Neuronal stem cell (in vitro differentiated cells): Measurements from ENCODE around the gene PIEZO2.
"Not testable (repeated sequence)": the region's sequence is repeated elsewhere in the genome, so short reads cannot be mapped to it uniquely, and the experiment has no call there.

Experiments
- DNase-seq: peaks from one replicate; pipeline ENCODE4 v3.0.0-alpha.2; 2013; ENCODE audit warnings: low spot score
- H2AFZ ChIP-seq: one replicate; pipeline ENCODE4 v1.6.1; 2013; ENCODE audit warnings: mild to moderate bottlenecking, low read length, inconsistent platforms
- H2AK5ac ChIP-seq: 2 replicates; pipeline ENCODE4 v1.6.1; 2013; ENCODE audit warnings: low read depth, mild to moderate bottlenecking, inconsistent platforms, low read length, moderate library complexity, mixed read lengths
- H2BK120ac ChIP-seq: 2 replicates; pipeline ENCODE4 v1.6.1; 2013; ENCODE audit warnings: low read depth, mild to moderate bottlenecking, inconsistent platforms, low read length, moderate library complexity, mixed read lengths
- H2BK12ac ChIP-seq: one replicate; pipeline ENCODE4 v1.6.1; 2013; ENCODE audit warnings: low read length, inconsistent platforms
- H2BK15ac ChIP-seq: 2 replicates; pipeline ENCODE4 v1.6.1; 2013; ENCODE audit warnings: mild to moderate bottlenecking, low read length, inconsistent platforms, mixed read lengths
- H2BK5ac ChIP-seq: one replicate; pipeline ENCODE4 v1.6.1; 2013; ENCODE audit warnings: inconsistent platforms, mild to moderate bottlenecking, low read length, moderate library complexity
- H3K14ac ChIP-seq: one replicate; pipeline ENCODE4 v1.6.1; 2013; ENCODE audit warnings: low read length, inconsistent platforms
- H3K18ac ChIP-seq: 2 replicates; pipeline ENCODE4 v1.6.1; 2013; ENCODE audit warnings: low read length, inconsistent platforms
- H3K23ac ChIP-seq: 2 replicates; pipeline ENCODE4 v1.6.1; 2013; ENCODE audit warnings: low read depth, mild to moderate bottlenecking, mixed read lengths, low read length, inconsistent platforms; ENCODE audit not compliant: poor library complexity
- H3K27ac ChIP-seq: replicated peaks from 3 replicates; pipeline ENCODE4 v1.5.1; 2013; ENCODE audit warnings: low read length, inconsistent platforms
- H3K27me3 ChIP-seq, 3 experiments: 2 replicates each; pipeline ENCODE4 v1.6.1; 2013; ENCODE audit warnings: low read length in 3 of 3, mild to moderate bottlenecking in 2 of 3, inconsistent platforms in 1 of 3, low read depth in 1 of 3, mixed read lengths in 1 of 3, moderate library complexity in 1 of 3; ENCODE audit not compliant: control insufficient read depth in 3 of 3, insufficient read depth in 3 of 3
- H3K36me3 ChIP-seq, 2 donors: replicated peaks in 1 of 2; 2 replicates each; pipeline ENCODE4 v1.6.1; 2013; ENCODE audit warnings: low read length in 2 of 2; ENCODE audit not compliant: control insufficient read depth in 2 of 2, insufficient read depth in 2 of 2
- H3K4ac ChIP-seq: 2 replicates; pipeline ENCODE4 v1.6.1; 2013; ENCODE audit warnings: inconsistent platforms, mild to moderate bottlenecking, low read length, moderate library complexity
- H3K4me1 ChIP-seq, 2 donors: 1 replicate in 1 of 2; 2 replicates in 1 of 2; pipeline ENCODE4 v1.6.1; 2013; ENCODE audit warnings: low read length in 2 of 2, low read depth in 1 of 2; ENCODE audit not compliant: control insufficient read depth in 2 of 2, insufficient read depth in 1 of 2
- H3K4me2 ChIP-seq: one replicate; pipeline ENCODE4 v1.6.1; 2013; ENCODE audit warnings: mild to moderate bottlenecking, low read length, inconsistent platforms; ENCODE audit not compliant: insufficient read depth, poor library complexity, severe bottlenecking
- H3K4me3 ChIP-seq, 2 donors: 2 replicates each; pipeline ENCODE4 v1.5.1; 2013; ENCODE audit warnings: low read length in 2 of 2, mild to moderate bottlenecking in 2 of 2, inconsistent platforms in 1 of 2, moderate library complexity in 1 of 2
- H3K79me1 ChIP-seq: one replicate; pipeline ENCODE4 v1.6.1; 2013; ENCODE audit warnings: low read depth, mild to moderate bottlenecking, inconsistent platforms, low read length, moderate library complexity
- H3K9ac ChIP-seq: one replicate; pipeline ENCODE4 v1.6.1; 2013; ENCODE audit warnings: mild to moderate bottlenecking, low read depth, low read length, inconsistent platforms; ENCODE audit not compliant: poor library complexity
- H3K9me3 ChIP-seq, 2 donors: replicated peaks in 1 of 2; 2 replicates each; pipeline versions ENCODE3 to v1.6.1; 2013; ENCODE audit warnings: low read length in 2 of 2, mild to moderate bottlenecking in 2 of 2, inconsistent platforms in 1 of 2, low read depth in 1 of 2, mixed read lengths in 1 of 2, moderate library complexity in 1 of 2; ENCODE audit not compliant: control insufficient read depth in 2 of 2, insufficient read depth in 1 of 2
- H4K8ac ChIP-seq: one replicate; pipeline ENCODE4 v1.6.1; 2013; ENCODE audit warnings: low read depth, mild to moderate bottlenecking, inconsistent platforms, low read length, moderate library complexity
- H4K91ac ChIP-seq: one replicate; pipeline ENCODE4 v1.6.1; 2013; ENCODE audit warnings: low read length, low read depth, mild to moderate bottlenecking, inconsistent platforms; ENCODE audit not compliant: poor library complexity
- WGBS, 2 donors: extraction: QIAGEN DNeasy Blood & Tissue Kit; methylation state at CpG; one replicate each; pipeline ENCODE4 v1.1.7; 2013; ENCODE audit warnings: missing lambda C conversion rate in 2 of 2, mixed read lengths in 1 of 2; ENCODE audit not compliant: insufficient read length in 2 of 2, insufficient replicate concordance in 1 of 2; ENCODE audit errors: extremely low coverage in 2 of 2; 5-methylcytosine and 5-hydroxymethylcytosine counted together

PIEZO2 gene

GRCh38 chr18:11137400-11137799 lies 12.0 kb downstream of the PIEZO2 start:
- Histone ChIP-seq H3K23ac (no peak overlapping the region), H3K14ac (peak overlapping the region; percentile 10), H2BK5ac (no peak overlapping the region), H3K4ac (no peak overlapping the region), H3K4me1 (no peaks in the 10 kb centered on the region), H4K91ac (no peak overlapping the region), H3K36me3 (no peaks in the 10 kb centered on the region), H2BK12ac (no peak overlapping the region), H3K27ac (no peak overlapping the region), H2AK5ac (no peak overlapping the region), H3K18ac (no peak overlapping the region), H3K4me2 (no peak overlapping the region), H3K79me1 (peaks cover 3% of the 10 kb centered on the region), H3K9me3 (no peaks in the 10 kb centered on the region), H2BK15ac (no peak overlapping the region), H3K4me3 (peak overlapping the region in 1 of 2 donors; percentile 67), H3K9ac (no peak overlapping the region), H4K8ac (no peak overlapping the region), H3K27me3 (no peaks in the 10 kb centered on the region), H2AFZ (no peak overlapping the region), H2BK120ac (no peak overlapping the region)
- no peak for DNase-seq
- no CpG with 5 or more reads among the region's 7 CpGs for WGBS, 2 donors

DNA sequence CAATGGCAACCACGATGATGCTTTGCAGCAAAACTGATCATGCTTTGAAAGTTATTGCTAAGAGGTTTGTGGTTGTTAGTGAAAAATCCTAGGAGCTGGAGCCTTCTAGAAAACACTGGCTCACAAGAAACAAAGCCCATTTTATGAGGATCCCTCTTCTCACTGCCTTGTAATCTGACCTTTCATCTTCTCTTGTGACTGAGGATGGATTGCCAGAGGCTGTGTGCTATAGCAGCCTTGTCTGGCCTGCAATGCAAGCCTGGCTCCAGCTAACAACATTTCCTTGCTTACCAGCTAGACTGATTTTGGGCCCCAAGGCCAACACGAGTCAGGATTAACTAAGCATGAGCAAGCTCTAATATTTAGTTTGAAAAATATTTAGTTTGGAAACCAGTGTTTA lies 13.1 kb downstream of the PIEZO2 start:
- H3K27me3 ChIP-seq, result no peaks in the 10 kb centered on the region
- no peak overlapping the region for H2BK12ac ChIP-seq
- no peak overlapping the region for H3K23ac ChIP-seq
- H3K4me3 ChIP-seq, result no peak overlapping the region
- no peak overlapping the region for H2BK15ac ChIP-seq
- H3K9me3 ChIP-seq, result no peaks in the 10 kb centered on the region
- H3K79me1 ChIP-seq, result no peaks in the 10 kb centered on the region
- no peak overlapping the region for H4K8ac ChIP-seq
- H2BK5ac ChIP-seq, result no peak overlapping the region
- H2BK120ac ChIP-seq, result no peak overlapping the region
- H3K9ac ChIP-seq, result no peak overlapping the region
- no CpG with 5 or more reads among the region's 2 CpGs for whole genome bisulfite sequencing, 2 donors
- no peaks in the 10 kb centered on the region for H3K4me1 ChIP-seq
- no peaks in the 10 kb centered on the region for H3K36me3 ChIP-seq
- no peak overlapping the region for H4K91ac ChIP-seq
- no peak overlapping the region for H3K18ac ChIP-seq
- no peak overlapping the region for H3K4ac ChIP-seq
- no peak for DNase-seq
- H2AK5ac ChIP-seq, result no peak overlapping the region
- no peak overlapping the region for H3K27ac ChIP-seq
- no peak overlapping the region for H2AFZ ChIP-seq
- H3K14ac ChIP-seq, result no peak overlapping the region
- no peak overlapping the region for H3K4me2 ChIP-seq

GRCh38 chr18:11134940-11135339 lies 14.4 kb downstream of the PIEZO2 start:
- Histone ChIP-seq H3K4me1 (no peaks in the 10 kb centered on the region), H2BK5ac (no peak overlapping the region), H3K9me3 (no peaks in the 10 kb centered on the region), H3K36me3 (no peaks in the 10 kb centered on the region), H2AK5ac (no peak overlapping the region), H3K27me3 (no peaks in the 10 kb centered on the region), H2BK120ac (no peak overlapping the region), H4K91ac (no peak overlapping the region), H3K4me2 (no peak overlapping the region), H3K4me3 (no peak overlapping the region), H2BK15ac (no peak overlapping the region), H3K79me1 (no peaks in the 10 kb centered on the region), H2BK12ac (no peak overlapping the region), H2AFZ (no peak overlapping the region), H3K23ac (no peak overlapping the region), H4K8ac (no peak overlapping the region), H3K4ac (no peak overlapping the region), H3K27ac (no peak overlapping the region), H3K18ac (no peak overlapping the region), H3K14ac (no peak overlapping the region), H3K9ac (no peak overlapping the region)
- DNase-seq, result no peak
- WGBS, 2 donors, result no CpG with 5 or more reads among the region's 4 CpGs

- not testable (repeated sequence) for H3K4me2 ChIP-seq, H3K27me3 ChIP-seq, H2BK15ac ChIP-seq, H3K4me1 ChIP-seq, H3K27ac ChIP-seq, H4K91ac ChIP-seq, H3K9ac ChIP-seq, H2AFZ ChIP-seq, H3K79me1 ChIP-seq, H3K4ac ChIP-seq, H2BK120ac ChIP-seq, H3K36me3 ChIP-seq, DNase-seq, H2AK5ac ChIP-seq, H2BK12ac ChIP-seq, H4K8ac ChIP-seq, H3K14ac ChIP-seq, H3K18ac ChIP-seq, H2BK5ac ChIP-seq, H3K4me3 ChIP-seq, H3K23ac ChIP-seq, H3K9me3 ChIP-seq
- no CpG with 5 or more reads among the region's 5 CpGs for WGBS, 2 donors
Observed at GRCh38 chr18:11129059-11129458, 20.3 kb downstream of the PIEZO2 start.
